HTERT RPE-1 (cell line): ENCODE measurements around the gene EMILIN2.

Experiments used
- in situ Hi-C: fragments of 300-500 bp; cut with MboI; formaldehyde crosslinking; loops from 4 replicates; pipeline ENCODE4 v1.14.3; 2020; ENCODE audit warnings: low sequenced_read_pairs

The EMILIN2 gene

GRCh38 chr18:2897448-2898185 is 50.8 kb downstream of the EMILIN2 start:
- in situ Hi-C loops, result no loop called here

- in situ Hi-C loops, result no loop called here
These were observed 51.4 kb downstream of the EMILIN2 start for GRCh38 chr18:2898186-2898640.

GRCh38 chr18:2900684-2901422 is 54.0 kb downstream of the EMILIN2 start:
- in situ Hi-C loops, result no loop called here

- in situ Hi-C loops, result no loop called here
These were observed 54.7 kb downstream of the EMILIN2 start for GRCh38 chr18:2901423-2901985.

- in situ Hi-C loops, result no loop called here
These were observed 55.5 kb downstream of the EMILIN2 start for GRCh38 chr18:2902327-2902726.

- in situ Hi-C loops, result no loop called here
These were observed 56.2 kb downstream of the EMILIN2 start for GRCh38 chr18:2903006-2903405.

GRCh38 chr18:2905854-2906703 is 59.3 kb downstream of the EMILIN2 start:
- in situ Hi-C loops, result no loop called here

- in situ Hi-C loops, result no loop called here
These were observed 60.1 kb downstream of the EMILIN2 start for GRCh38 chr18:2906704-2907549.

- in situ Hi-C loops, result no loop called here
These were observed 60.8 kb downstream of the EMILIN2 start for GRCh38 chr18:2907550-2908135.

- in situ Hi-C loops, result no loop called here
These were observed 61.5 kb downstream of the EMILIN2 start for GRCh38 chr18:2908166-2908945.

- in situ Hi-C loops, result no loop called here
These were observed 62.1 kb downstream of the EMILIN2 start for GRCh38 chr18:2908946-2909335.

- in situ Hi-C loops, result no loop called here
These were observed 62.8 kb downstream of the EMILIN2 start for GRCh38 chr18:2909431-2910140.

GRCh38 chr18:2910261-2910660 is 63.5 kb downstream of the EMILIN2 start:
- in situ Hi-C loops, result no loop called here

- in situ Hi-C loops, result no loop called here
These were observed 64.1 kb downstream of the EMILIN2 start for GRCh38 chr18:2910751-2911425.

- in situ Hi-C loops, result no loop called here
These were observed 64.7 kb downstream of the EMILIN2 start for GRCh38 chr18:2911533-2911932.

- in situ Hi-C loops, result no loop called here
These were observed 65.8 kb downstream of the EMILIN2 start for GRCh38 chr18:2912357-2913299.
